Endothelial cell of umbilical vein (primary cell): ENCODE data around the gene FAM98C.

Experiments
- EZH2 ChIP-seq: IDR thresholded peaks from 2 replicates; pipeline ENCODE4 v1.6.1; 2012; ENCODE audit warnings: borderline replicate concordance, low read depth, mild to moderate bottlenecking, moderate library complexity, low read length, inconsistent platforms; ENCODE audit not compliant: severe bottlenecking
- JUN ChIP-seq: IDR thresholded peaks from 2 replicates; pipeline ENCODE4 v1.6.1; 2011; ENCODE audit warnings: borderline replicate concordance, low read depth; ENCODE audit not compliant: insufficient read length, insufficient read depth
- POLR2A ChIP-seq: IDR thresholded peaks from 2 replicates; pipeline ENCODE4 v1.6.1; 2012; ENCODE audit warnings: low read depth, mild to moderate bottlenecking, control low read depth, low read length
- POLR2AphosphoS5 ChIP-seq: IDR thresholded peaks from 2 replicates; pipeline ENCODE4 v1.6.1; 2012; ENCODE audit warnings: low read depth, mild to moderate bottlenecking, control low read depth, low read length, moderate library complexity; ENCODE audit not compliant: insufficient read depth
- TF ChIP-seq, protein P1 (sequence below), 2 donors: IDR thresholded peaks; 1 replicate in 1 of 2; 2 replicates in 1 of 2; pipeline ENCODE4 v1.5.1; 2011; ENCODE audit warnings: low read length in 2 of 2, mild to moderate bottlenecking in 2 of 2, moderate library complexity in 2 of 2, control low read depth in 1 of 2, inconsistent platforms in 1 of 2, low read depth in 1 of 2; ENCODE audit not compliant: insufficient read depth in 1 of 2; ENCODE audit errors: extremely low read depth in 1 of 2

GRCh38 chr19:38392707-38393308 is 10.1 kb upstream of the FAM98C start:
- TF ChIP-seq, protein P1, sequence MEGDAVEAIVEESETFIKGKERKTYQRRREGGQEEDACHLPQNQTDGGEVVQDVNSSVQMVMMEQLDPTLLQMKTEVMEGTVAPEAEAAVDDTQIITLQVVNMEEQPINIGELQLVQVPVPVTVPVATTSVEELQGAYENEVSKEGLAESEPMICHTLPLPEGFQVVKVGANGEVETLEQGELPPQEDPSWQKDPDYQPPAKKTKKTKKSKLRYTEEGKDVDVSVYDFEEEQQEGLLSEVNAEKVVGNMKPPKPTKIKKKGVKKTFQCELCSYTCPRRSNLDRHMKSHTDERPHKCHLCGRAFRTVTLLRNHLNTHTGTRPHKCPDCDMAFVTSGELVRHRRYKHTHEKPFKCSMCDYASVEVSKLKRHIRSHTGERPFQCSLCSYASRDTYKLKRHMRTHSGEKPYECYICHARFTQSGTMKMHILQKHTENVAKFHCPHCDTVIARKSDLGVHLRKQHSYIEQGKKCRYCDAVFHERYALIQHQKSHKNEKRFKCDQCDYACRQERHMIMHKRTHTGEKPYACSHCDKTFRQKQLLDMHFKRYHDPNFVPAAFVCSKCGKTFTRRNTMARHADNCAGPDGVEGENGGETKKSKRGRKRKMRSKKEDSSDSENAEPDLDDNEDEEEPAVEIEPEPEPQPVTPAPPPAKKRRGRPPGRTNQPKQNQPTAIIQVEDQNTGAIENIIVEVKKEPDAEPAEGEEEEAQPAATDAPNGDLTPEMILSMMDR (IDR thresholded peaks at IDR 0.05; ENCODE audit: extremely low read depth in 1 of 2, insufficient read depth in 1 of 2, low read depth in 1 of 2, low read length in 2 of 2): no peak
- TF ChIP-seq JUN (no peak), POLR2A (no peak), POLR2AphosphoS5 (no peak), EZH2 (no peak)
